Measurements from ENCODE around the gene AQP5.
"Not testable (repeated sequence)": the region's sequence is repeated elsewhere in the genome, so short reads cannot be mapped to it uniquely, and the experiment has no call there.

AQP5 gene

GRCh38 chr12:49983892-49984291, 22.2 kb downstream of the AQP5 start:
- FAIRE-seq = no peak

- no peak for FAIRE-seq
Observed at GRCh38 chr12:49984476-49985359, 23.0 kb downstream of the AQP5 start.

GRCh38 chr12:49985981-49986380, 24.3 kb downstream of the AQP5 start:
- FAIRE-seq = peak; percentile 27

- FAIRE-seq = not testable (repeated sequence)
Observed at GRCh38 chr12:49986476-49986875, 24.8 kb downstream of the AQP5 start.

GRCh38 chr12:49987625-49988303, 26.1 kb downstream of the AQP5 start:
- FAIRE-seq = no peak

GRCh38 chr12:49989400-49989799, 27.7 kb downstream of the AQP5 start:
- not testable (repeated sequence) for FAIRE-seq

- no peak for FAIRE-seq
Observed at GRCh38 chr12:49990273-49990672, 28.6 kb downstream of the AQP5 start.

- FAIRE-seq = no peak
Observed at GRCh38 chr12:49998453-49998852, 36.8 kb downstream of the AQP5 start.

- no peak for FAIRE-seq
Observed at GRCh38 chr12:50003595-50003994, 41.9 kb downstream of the AQP5 start.

GRCh38 chr12:50004696-50005095, 43.0 kb downstream of the AQP5 start:
- FAIRE-seq = peak; percentile 87

GRCh38 chr12:50005175-50005574, 43.5 kb downstream of the AQP5 start:
- no peak for FAIRE-seq

GRCh38 chr12:50006280-50006679, 44.6 kb downstream of the AQP5 start:
- peak; percentile 65 for FAIRE-seq

GRCh38 chr12:50006754-50007442, 45.2 kb downstream of the AQP5 start:
- FAIRE-seq = no peak

- no peak for FAIRE-seq
Observed at GRCh38 chr12:50013361-50014147, 51.9 kb downstream of the AQP5 start.

GRCh38 chr12:50014342-50014741, 52.7 kb downstream of the AQP5 start:
- no peak for FAIRE-seq
